Activated T-cell treated with anti-CD3 and anti-CD28 coated beads, Interleukin-2, amount 50 U/mL, for 1 hour (primary cell): ENCODE measurements around the gene CTAG1B.
"Not testable (repeated sequence)": the region's sequence is repeated elsewhere in the genome, so short reads cannot be mapped to it uniquely, and the experiment has no call there.

ENCODE experiments used
- DNase-seq: peaks from one replicate; pipeline ENCODE4 v3.0.0-alpha.2; 2020

Gene CTAG1B

DNA sequence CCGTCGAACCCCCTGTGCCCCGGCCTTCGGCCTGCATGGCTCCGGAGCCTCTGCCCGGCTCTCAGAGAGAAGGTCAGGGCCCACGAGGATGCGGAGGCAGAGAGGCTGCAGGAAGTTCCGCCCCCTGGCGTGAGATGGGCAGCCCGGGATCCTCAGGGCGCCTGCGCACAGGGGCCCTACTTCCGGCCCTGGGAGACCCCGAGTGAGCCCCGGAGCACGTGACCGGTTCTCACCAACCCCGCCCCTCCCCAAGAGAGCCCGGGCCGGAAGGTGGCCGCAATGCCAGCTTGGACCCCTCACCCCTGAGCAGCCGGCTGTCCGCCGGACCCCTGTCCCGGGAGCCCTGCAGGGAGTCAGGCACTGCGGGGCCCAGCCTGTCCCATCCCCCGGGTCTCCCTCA, at the start of gene CTAG1B:
Gene CTAG1B, minus strand, starts transcription at position 101 of the 400 bp plus-strand sequence. Its CDS starts 64 bp downstream, at position 37.
- not testable (repeated sequence) for DNase-seq

GRCh38 chrX:154661899-154662298, 42.8 kb upstream of the CTAG1B start:
- DNase-seq, result no peak

GRCh38 chrX:154661170-154661569, 42.1 kb upstream of the CTAG1B start:
- no peak for DNase-seq

GRCh38 chrX:154660541-154660940, 41.5 kb upstream of the CTAG1B start:
- no peak for DNase-seq

GRCh38 chrX:154658957-154659356, 39.9 kb upstream of the CTAG1B start:
- DNase-seq, result no peak

DNA sequence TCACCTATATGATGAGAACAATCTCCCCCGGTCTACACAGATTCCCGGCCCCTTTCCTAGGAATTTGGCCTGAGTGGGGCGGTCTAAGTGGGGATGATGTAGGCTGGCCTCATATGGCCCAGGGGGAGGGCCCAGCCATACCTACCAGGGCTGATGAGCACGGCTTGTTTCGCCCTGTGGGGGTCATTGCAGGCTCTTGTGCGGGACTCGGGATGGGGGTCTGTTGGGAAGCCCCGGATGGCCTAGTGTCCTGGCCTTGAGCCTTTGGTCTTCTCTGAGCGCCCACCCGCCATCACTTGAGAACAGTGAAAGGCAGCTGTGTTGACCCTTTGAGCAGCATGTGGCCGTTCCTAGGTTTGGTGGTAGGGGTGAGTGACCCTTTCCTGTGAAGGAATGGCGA, 39.1 kb upstream of the CTAG1B start:
- no peak for DNase-seq

DNA sequence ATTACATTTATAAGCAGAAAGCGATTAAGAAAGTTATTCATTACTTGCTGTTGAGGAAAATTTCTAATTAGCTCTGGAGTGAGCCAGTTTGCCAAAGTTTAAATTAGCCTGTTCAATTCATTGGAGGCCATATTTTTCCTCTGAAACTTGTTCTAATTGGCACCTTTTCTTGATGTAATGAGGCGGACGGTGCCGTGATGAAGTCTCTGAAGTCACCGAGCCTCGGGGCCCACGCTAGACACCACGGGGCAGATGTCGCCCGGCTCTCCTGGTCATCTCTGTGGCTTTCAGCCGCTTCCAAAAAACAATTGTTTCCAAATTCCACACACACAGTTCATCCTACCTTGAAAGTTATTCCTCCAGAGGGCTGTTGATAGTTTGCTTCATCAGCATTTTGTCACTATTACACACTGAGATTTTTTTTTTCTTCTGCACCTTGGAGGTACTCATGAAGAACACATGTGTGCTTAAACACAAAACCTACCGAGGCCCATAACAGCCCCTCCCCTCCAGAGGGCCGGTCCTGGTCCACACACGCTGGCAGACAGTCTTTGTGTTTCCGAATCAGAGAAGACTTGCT, 38.2 kb upstream of the CTAG1B start:
- DNase-seq, result no peak

DNA sequence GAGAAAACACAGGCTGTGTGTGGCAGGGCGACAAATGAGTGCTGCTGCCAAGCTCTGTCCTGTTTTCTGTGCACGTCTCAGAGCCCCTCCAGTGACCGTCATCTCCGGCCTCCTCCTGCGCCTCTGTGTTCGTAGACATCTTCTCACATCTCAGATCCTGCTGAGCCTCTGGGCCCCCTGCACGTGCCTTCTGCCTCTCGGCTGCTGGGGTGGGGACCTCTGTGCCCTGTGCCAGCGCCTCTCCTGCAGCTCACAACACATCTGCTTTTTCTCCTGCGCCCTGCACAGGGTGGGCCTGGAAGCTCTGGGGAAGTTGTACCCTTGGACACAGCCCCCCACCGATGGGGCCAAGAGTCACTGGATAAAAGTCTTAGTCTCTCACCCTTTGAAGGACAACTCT, 36.7 kb upstream of the CTAG1B start:
- DNase-seq, result no peak

GRCh38 chrX:154655346-154655745, 36.3 kb upstream of the CTAG1B start:
- DNase-seq, result no peak

- DNase-seq, result no peak
Observed at GRCh38 chrX:154654925-154655324, 35.8 kb upstream of the CTAG1B start.

DNA sequence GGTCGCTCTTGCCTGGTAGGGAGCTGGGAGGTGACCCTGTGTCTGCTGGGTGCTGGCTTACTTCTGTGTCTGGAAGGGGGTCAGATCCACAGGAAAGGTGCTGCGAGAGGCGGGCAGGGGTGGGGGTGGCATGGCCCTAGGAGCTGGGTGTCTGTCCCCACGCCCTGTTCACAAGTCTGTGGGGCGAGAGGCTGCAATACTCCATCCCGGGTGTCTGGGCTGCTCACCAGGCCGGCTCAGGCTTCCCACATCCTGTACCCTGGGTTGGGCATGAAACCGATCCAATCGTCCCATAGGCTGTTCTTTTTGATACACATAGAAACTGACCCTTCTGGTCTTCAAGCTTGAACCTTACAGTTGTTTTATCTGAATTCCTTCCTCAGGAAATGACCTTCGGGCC, 35.3 kb upstream of the CTAG1B start:
- DNase-seq, result no peak

- DNase-seq, result not testable (repeated sequence)
Observed at GRCh38 chrX:154653413-154653812, 34.3 kb upstream of the CTAG1B start, which contains the start of gene CTAG2. Gene CTAG2, minus strand, starts transcription at chrX:154653579. Its CDS starts 64 bp downstream, at chrX:154653515.

DNA sequence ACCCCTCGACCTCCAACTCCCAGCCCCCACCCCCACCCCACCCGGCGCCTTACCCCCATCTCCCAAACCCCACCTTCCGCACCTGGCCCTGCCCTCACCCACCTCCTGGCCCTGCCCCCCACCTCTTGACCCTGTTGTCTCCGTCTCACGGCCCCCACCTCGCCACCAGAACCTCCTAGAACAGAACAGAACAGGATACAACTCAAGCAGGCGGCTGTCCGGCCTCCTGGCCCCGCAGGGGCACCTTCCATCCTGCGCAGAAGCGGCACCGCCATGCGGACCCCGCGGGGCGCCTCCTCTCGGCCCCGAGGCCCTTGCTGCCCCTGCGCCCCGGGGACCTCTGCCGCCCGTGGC, 33.9 kb upstream of the CTAG1B start:
- no peak for DNase-seq

GRCh38 chrX:154652311-154653047, 33.4 kb upstream of the CTAG1B start:
- DNase-seq, result no peak

DNA sequence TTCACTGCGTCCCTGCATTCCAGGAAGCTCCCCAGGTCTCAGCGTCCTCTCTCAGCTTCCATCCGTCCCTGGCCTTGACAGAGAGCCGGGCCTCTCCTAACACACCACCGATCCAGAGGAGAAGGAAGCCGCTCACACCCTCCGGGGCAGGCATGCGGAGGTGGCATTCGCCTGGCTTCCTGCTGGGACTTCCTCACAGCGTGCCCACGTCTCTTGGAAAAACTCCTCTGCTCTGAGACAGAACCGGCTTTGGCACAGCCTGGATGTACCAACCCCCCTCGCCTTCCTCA, 31.1 kb upstream of the CTAG1B start:
- no peak for DNase-seq

DNA sequence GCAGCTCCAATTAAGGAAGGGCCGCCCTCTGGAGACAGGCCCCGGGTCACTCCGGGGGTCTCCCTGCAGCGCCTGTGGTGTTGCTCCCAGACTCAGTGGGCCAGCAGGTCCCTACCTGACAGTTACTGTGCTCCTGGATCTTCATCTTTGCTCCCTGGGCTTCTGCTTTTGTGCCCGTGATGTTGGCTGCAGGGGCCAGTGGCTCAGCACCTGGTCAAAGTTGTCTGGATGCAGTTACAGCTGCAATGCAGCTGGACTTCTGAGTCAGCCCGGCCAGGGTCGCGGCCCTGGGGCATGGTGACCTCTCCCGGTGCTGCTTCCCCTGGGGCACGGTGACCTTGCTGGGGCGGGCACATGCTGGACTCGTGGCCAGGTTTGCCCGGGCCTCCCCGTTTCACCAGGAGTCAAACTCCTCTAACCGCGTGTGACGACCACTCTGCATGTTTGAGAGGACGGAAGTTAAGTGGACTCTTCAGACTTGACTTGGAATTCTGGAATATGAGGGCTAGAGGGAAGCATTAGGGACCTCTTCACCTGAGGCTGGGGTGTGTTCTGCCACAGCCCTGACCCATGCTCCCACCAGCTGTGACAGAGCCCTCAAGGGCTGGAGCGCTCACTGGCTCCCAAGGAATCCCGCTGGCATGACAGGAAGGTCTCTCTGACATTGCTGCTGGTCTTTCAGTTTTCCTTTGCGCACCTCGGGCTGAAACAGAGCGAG, 30.6 kb upstream of the CTAG1B start:
- DNase-seq, result no peak

GRCh38 chrX:154648931-154649330, 29.8 kb upstream of the CTAG1B start:
- no peak for DNase-seq

DNA sequence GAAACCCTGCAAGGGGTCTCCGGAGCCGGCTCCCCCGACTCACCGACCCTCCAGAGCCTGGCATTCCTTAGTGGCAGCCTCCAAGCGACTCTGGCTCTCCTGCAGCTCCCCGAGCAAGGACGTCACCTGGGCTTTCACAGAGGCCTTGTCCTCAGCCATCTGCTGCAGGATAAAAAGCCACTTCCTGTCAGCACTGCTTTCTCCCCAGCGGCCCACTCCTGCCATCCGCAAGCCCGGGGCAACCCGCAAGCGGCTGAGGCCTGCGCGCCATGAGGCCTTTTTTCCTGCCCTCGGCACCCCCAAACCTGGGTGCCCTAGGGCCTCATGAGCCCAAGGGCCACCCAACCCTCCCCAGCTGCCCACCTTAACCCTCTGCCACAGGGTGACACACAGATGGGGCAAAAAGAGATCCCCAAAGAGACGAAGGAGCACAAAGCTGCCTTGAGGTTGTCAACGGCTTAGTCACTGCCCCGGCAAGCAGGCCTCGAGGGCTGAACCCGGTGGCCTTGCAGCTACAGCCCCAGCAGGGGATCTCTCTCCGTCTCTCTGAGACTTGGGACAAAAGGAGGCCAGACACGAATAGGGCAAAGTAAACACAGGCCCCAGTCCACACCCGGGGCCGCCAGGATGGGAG, 26.8 kb upstream of the CTAG1B start:
- DNase-seq, result not testable (repeated sequence)

- not testable (repeated sequence) for DNase-seq
Observed at GRCh38 chrX:154643708-154644107, 24.6 kb upstream of the CTAG1B start.

DNA sequence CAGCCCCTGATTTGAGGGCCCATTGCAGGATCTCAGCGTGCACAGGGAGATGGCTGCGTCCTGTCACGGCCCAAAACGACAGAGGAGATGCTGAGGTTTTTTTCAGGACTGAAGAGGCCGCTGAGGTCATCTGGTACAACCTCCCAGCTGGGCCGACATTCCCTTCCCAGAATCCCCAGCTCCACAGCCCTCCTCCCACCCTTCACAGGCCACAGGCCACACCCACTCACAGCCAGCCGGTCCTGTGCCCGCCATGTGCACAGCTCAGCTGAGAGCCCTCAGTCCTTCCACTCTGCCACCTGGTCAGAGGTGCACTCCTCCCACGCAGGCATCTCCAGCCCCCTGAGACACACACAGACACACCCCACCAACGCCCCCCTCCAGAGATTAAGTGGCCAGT, 22.7 kb upstream of the CTAG1B start:
- not testable (repeated sequence) for DNase-seq

- DNase-seq, result not testable (repeated sequence)
Observed at GRCh38 chrX:154633661-154634060, 14.6 kb upstream of the CTAG1B start.

- not testable (repeated sequence) for DNase-seq
Observed at GRCh38 chrX:154630949-154631348, 11.9 kb upstream of the CTAG1B start.

DNA sequence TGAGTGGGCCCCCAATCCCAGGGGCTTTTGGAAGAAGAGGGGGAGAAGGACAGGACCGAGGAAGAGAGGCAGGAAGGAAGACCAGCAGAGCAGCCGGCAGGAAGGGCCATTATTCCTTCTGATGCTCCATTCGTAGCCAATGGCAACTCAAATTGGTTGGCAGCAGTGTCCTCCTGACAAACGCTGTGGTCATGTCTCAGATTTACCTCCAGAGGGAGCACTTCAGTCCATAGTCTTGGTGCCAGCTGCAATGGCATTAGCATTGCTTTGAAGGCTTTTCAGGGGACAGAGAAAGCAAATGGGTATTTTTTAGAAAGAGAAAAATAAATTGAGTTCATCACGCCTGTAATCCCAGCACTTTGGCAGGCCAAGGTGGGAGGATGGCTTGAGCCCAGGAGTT, 9.9 kb upstream of the CTAG1B start:
- not testable (repeated sequence) for DNase-seq
